Transverse colon (tissue), 4 donors: Measurements from ENCODE around the gene CMAS. TPM values are rescaled to one million over a fixed set of nuclear protein-coding genes. Genes with fewer than 3 reads are reported as not detected.
A peak's percentile ranks its signal among the peaks of the same experiment; 100 is the strongest.

ENCODE experiments used
- DNase-seq: peaks from one replicate; pipeline ENCODE4 v3.0.0-alpha.2; 2019
- H3K27ac ChIP-seq, 4 donors: fragments of 200-600 bp; sonication (generic); 2 replicates each; pipeline ENCODE4 v1.5.1; 2016 to 2018; ENCODE audit warnings: inconsistent platforms in 4 of 4
- H3K27me3 ChIP-seq: fragments of 200-600 bp; sonication (generic); 2 replicates; pipeline ENCODE4 v1.5.1; 2017; ENCODE audit warnings: inconsistent platforms
- H3K36me3 ChIP-seq, 4 donors: fragments of 200-600 bp; sonication (generic); 2 replicates each; pipeline ENCODE4 v1.5.1; 2017 to 2019; ENCODE audit warnings: inconsistent platforms in 4 of 4
- H3K4me1 ChIP-seq, 4 donors: fragments of 200-600 bp; sonication (generic); 2 replicates each; pipeline ENCODE4 v1.5.1; 2017 to 2020; ENCODE audit warnings: inconsistent platforms in 4 of 4
- H3K4me3 ChIP-seq, 4 donors: fragments of 200-600 bp; sonication (generic); 1 replicate in 1 of 4; 2 replicates in 3 of 4; pipeline versions ENCODE4 v1.5.1 to v1.6.1; 2017 to 2019; ENCODE audit warnings: inconsistent platforms in 4 of 4
- H3K9me3 ChIP-seq, 2 donors: fragments of 200-600 bp; sonication (generic); 2 replicates each; pipeline ENCODE4 v1.5.1; 2017 to 2019; ENCODE audit warnings: inconsistent platforms in 2 of 2
- CTCF ChIP-seq, 5 experiments: fragments of 200-600 bp in 3 of 5; fragments of 450-650 bp in 2 of 5; sonication (generic) in 3 of 5; IDR thresholded peaks; 1 replicate in 2 of 5; 2 replicates in 3 of 5; pipeline ENCODE4 v1.5.1; 2016 to 2017; ENCODE audit warnings: antibody characterized with exemption in 5 of 5, inconsistent platforms in 3 of 5, mild to moderate bottlenecking in 2 of 5, moderate library complexity in 1 of 5
- EP300 ChIP-seq: sonication (generic); formaldehyde crosslinking; IDR thresholded peaks from one replicate; pipeline ENCODE4 v1.6.1; 2017; ENCODE audit warnings: antibody characterized with exemption, low read depth
- POLR2A ChIP-seq: fragments of 450-650 bp; IDR thresholded peaks from one replicate; pipeline ENCODE4 v1.6.1; 2016; ENCODE audit warnings: antibody characterized with exemption, mild to moderate bottlenecking, moderate library complexity
- POLR2AphosphoS5 ChIP-seq, 3 donors: sonication (generic); formaldehyde crosslinking; IDR thresholded peaks; one replicate each; pipeline ENCODE4 v1.6.1; 2016; ENCODE audit warnings: antibody characterized with exemption in 3 of 3
- WGBS, 2 donors: methylation state at CpG; one replicate each; pipeline ENCODE4 v1.1.5; 2018; ENCODE audit warnings: low coverage in 1 of 2; 5-methylcytosine and 5-hydroxymethylcytosine counted together
- in situ Hi-C, 4 donors: fragments of 200-750 bp; cut with MboI; loops; one replicate each; pipeline versions ENCODE4 v1.15.0 to v1.15.1; 2017; ENCODE audit warnings: low sequenced_read_pairs in 3 of 4, low pct_ligation_motif_present in 1 of 4, low pct_unique_long_range_greater_than_20kb in 1 of 4
- intact Hi-C: fragments of 100-400 bp; cut with DNase I; formaldehyde crosslinking; loops from one replicate; pipeline ENCODE4 v1.15.1; 2023; ENCODE audit warnings: low total_unique reads
- total RNA-seq, 4 donors: library from RNA; depleted of rRNA; stranded (reverse); fragments of >200 nt; gene quantifications; one replicate each; pipeline ENCODE4 v1.1.0, GENCODE V29; 2016

The CMAS gene
- total RNA-seq, 4 donors from 2014 or later: 12.3 to 92.6 (median 69.0) TPM

- peak overlapping the region; percentile 71 to 82 (median 78) for H3K27ac ChIP-seq
- 19 to 22% methylated on average over 4 of the region's 4 CpGs for WGBS, 2 donors
- no peak overlapping the region for H3K4me3 ChIP-seq
- in situ Hi-C loops (no loop called here), intact Hi-C loops (no loop called here)
- no peak for DNase-seq
- TF ChIP-seq EP300 (no peak), POLR2AphosphoS5 (IDR thresholded peaks at IDR 0.05) (peak in 1 of 3 donors; percentile 15)
- H3K9me3 ChIP-seq: peaks cover 0 to 4% of the 10 kb centered on the region in 2 donors
- H3K27me3 ChIP-seq: no peaks in the 10 kb centered on the region
- H3K36me3 ChIP-seq: no peaks in the 10 kb centered on the region
- H3K4me1 ChIP-seq: peaks cover 7 to 36% (median 16%) of the 10 kb centered on the region in 4 donors
Measured at GRCh38 chr12:22034709-22035506, 11.1 kb upstream of the CMAS start.

GRCh38 chr12:22037947-22038346 is 8.1 kb upstream of the CMAS start:
- Histone ChIP-seq H3K27me3 (no peaks in the 10 kb centered on the region), H3K4me1 (peaks cover 7 to 47% (median 21%) of the 10 kb centered on the region in 4 donors), H3K36me3 (no peaks in the 10 kb centered on the region), H3K9me3 (peaks cover 0 to 4% of the 10 kb centered on the region in 2 donors), H3K27ac (no peak overlapping the region), H3K4me3 (no peak overlapping the region)
- intact Hi-C loops (no loop called here), in situ Hi-C loops (no loop called here)
- no peak for DNase-seq
- 52 to 62% methylated on average over 3 of the region's 3 CpGs for WGBS, 2 donors
- TF ChIP-seq POLR2AphosphoS5 (IDR thresholded peaks at IDR 0.05): no peak
- TF ChIP-seq EP300: no peak
- no peak for TF ChIP-seq POLR2A
- no peak for TF ChIP-seq CTCF (IDR thresholded peaks at IDR 0.05)

- Histone ChIP-seq H3K27me3 (no peaks in the 10 kb centered on the region), H3K4me3 (no peak overlapping the region), H3K4me1 (peaks cover 7 to 49% (median 21%) of the 10 kb centered on the region in 4 donors), H3K27ac (no peak overlapping the region), H3K36me3 (no peaks in the 10 kb centered on the region), H3K9me3 (peaks cover 0 to 4% of the 10 kb centered on the region in 2 donors)
- in situ Hi-C loops (no loop called here), intact Hi-C loops (no loop called here)
- no peak for TF ChIP-seq POLR2A
- no peak for TF ChIP-seq EP300
- no peak for TF ChIP-seq CTCF (IDR thresholded peaks at IDR 0.05)
- TF ChIP-seq POLR2AphosphoS5 (IDR thresholded peaks at IDR 0.05): no peak
- no peak for DNase-seq
Measured at GRCh38 chr12:22038734-22039133, 7.3 kb upstream of the CMAS start.

- no peak overlapping the region for H3K27ac ChIP-seq
- no peaks in the 10 kb centered on the region for H3K27me3 ChIP-seq
- in situ Hi-C loops: no loop called here
- peaks cover 0 to 4% of the 10 kb centered on the region in 2 donors for H3K9me3 ChIP-seq
- H3K4me3 ChIP-seq: no peak overlapping the region
- H3K4me1 ChIP-seq: peaks cover 7 to 49% (median 22%) of the 10 kb centered on the region in 4 donors
- 76 to 100% methylated on average over 2 to 4 of the region's 4 CpGs for WGBS, 2 donors
- no peaks in the 10 kb centered on the region for H3K36me3 ChIP-seq
- TF ChIP-seq EP300 (no peak), POLR2A (no peak), POLR2AphosphoS5 (IDR thresholded peaks at IDR 0.05) (no peak), CTCF (IDR thresholded peaks at IDR 0.05) (no peak)
- intact Hi-C loops: no loop called here
- DNase-seq: no peak
Measured at GRCh38 chr12:22039361-22039760, 6.7 kb upstream of the CMAS start.
